PFSK-1 (cell line): ENCODE results near the gene GDF3.

Source experiments
- POLR2AphosphoS5 ChIP-seq: IDR thresholded peaks from 2 replicates; pipeline ENCODE4 v1.6.1; 2012; ENCODE audit warnings: low read depth, mild to moderate bottlenecking, control low read depth, low read length, moderate library complexity
- REST ChIP-seq, 2 experiments: IDR thresholded peaks; 2 replicates each; pipeline versions ENCODE4 v1.6.1 to v1.8.0; 2011 to 2012; ENCODE audit warnings: low read depth in 2 of 2, low read length in 2 of 2, control low read depth in 1 of 2, inconsistent platforms in 1 of 2, mild to moderate bottlenecking in 1 of 2, moderate library complexity in 1 of 2; ENCODE audit not compliant: insufficient read depth in 1 of 2
- SIN3A ChIP-seq: IDR thresholded peaks from 2 replicates; pipeline ENCODE4 v1.6.1; 2012; ENCODE audit warnings: mild to moderate bottlenecking, low read length, moderate library complexity, borderline replicate concordance; ENCODE audit not compliant: insufficient read depth
- TAF1 ChIP-seq: IDR thresholded peaks from 2 replicates; pipeline ENCODE4 v1.6.1; 2012; ENCODE audit warnings: low read length, control low read depth, borderline replicate concordance; ENCODE audit not compliant: insufficient read depth

GRCh38 chr12:7711133-7711532 is 15.6 kb upstream of the GDF3 start, which contains the start of gene DPPA3:
- TF ChIP-seq POLR2AphosphoS5 (no peak), TAF1 (no peak), SIN3A (no peak), REST (IDR thresholded peaks at IDR 0.05; ENCODE audit: insufficient read depth in 1 of 2, low read depth in 2 of 2, low read length in 2 of 2) (no peak)
